Measurements from ENCODE around the gene TUG1.

TUG1 gene

GRCh38 chr22:30968924-30969531, at the start of gene TUG1:
Gene TUG1 (plus strand): TSS chr22:30969265.
- in situ Hi-C loops (cut with HindIII; ENCODE audit: low sequenced_read_pairs): no loop called here

GRCh38 chr22:30919973-30920372, 49.1 kb upstream of the TUG1 start:
- in situ Hi-C loops (cut with HindIII; ENCODE audit: low sequenced_read_pairs): no loop called here

- in situ Hi-C loops (cut with HindIII; ENCODE audit: low sequenced_read_pairs): no loop called here
These were observed 48.7 kb upstream of the TUG1 start for GRCh38 chr22:30920407-30920806.

GRCh38 chr22:30921108-30921507, 48.0 kb upstream of the TUG1 start:
- in situ Hi-C loops (cut with HindIII; ENCODE audit: low sequenced_read_pairs): no loop called here

GRCh38 chr22:30922151-30922611, 46.9 kb upstream of the TUG1 start:
- in situ Hi-C loops (cut with HindIII; ENCODE audit: low sequenced_read_pairs): no loop called here

GRCh38 chr22:30923168-30923900, 45.7 kb upstream of the TUG1 start:
- in situ Hi-C loops (cut with HindIII; ENCODE audit: low sequenced_read_pairs): no loop called here

GRCh38 chr22:30925667-30926066, 43.4 kb upstream of the TUG1 start:
- in situ Hi-C loops (cut with HindIII; ENCODE audit: low sequenced_read_pairs): loop anchor here (25.0 kb wide), 1 partner anchor 163 kb away; no protein-coding TSS in a partner anchor

- in situ Hi-C loops (cut with HindIII; ENCODE audit: low sequenced_read_pairs): loop anchor here (25.0 kb wide), 1 partner anchor 164 kb away; no protein-coding TSS in a partner anchor
These were observed 42.4 kb upstream of the TUG1 start for GRCh38 chr22:30926706-30927105.

DNA sequence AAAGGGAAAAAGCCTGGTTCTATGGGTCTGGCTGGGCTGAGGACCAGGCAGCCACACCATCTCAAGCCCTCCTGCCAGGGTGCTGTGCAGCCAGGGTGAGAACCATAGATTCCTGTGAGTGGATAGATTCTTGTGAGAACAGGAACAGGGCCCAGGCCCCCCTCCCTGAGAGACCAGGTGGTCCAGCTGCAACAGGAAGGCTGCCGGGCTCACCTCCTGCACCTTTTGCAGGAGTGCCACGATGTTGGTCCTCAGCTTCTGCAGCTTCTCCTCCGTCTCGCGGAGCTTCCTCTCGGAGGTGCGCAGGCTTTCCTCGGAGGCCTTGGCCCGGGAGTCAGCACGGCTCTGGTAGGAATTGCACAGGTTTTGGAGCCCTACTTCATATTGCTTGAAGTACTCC, 41.3 kb upstream of the TUG1 start:
- in situ Hi-C loops (cut with HindIII; ENCODE audit: low sequenced_read_pairs): loop anchor here (25.0 kb wide), 1 partner anchor 166 kb away; no protein-coding TSS in a partner anchor

GRCh38 chr22:30928401-30928800, 40.7 kb upstream of the TUG1 start:
- in situ Hi-C loops (cut with HindIII; ENCODE audit: low sequenced_read_pairs): loop anchor here (25.0 kb wide), 1 partner anchor 166 kb away; no protein-coding TSS in a partner anchor

DNA sequence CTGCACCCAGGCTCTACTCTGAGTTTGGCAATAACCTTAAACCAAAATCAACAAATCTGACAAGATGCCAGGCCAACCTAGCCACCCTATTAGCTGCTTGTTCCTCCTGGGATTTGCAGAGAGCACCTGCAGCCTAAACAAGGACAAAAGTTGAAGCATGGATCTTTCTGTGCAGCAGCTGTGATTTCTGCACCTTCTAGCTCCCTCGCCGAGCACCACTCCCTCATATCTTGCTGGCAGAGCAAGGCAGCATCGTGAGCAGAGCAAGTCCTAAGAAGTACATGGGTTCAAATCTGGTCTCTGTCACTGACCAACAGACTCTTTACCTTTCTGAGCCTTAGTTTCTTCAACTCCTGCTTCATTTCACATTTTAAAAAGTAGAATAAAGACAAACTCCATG, 38.8 kb upstream of the TUG1 start:
- in situ Hi-C loops (cut with HindIII; ENCODE audit: low sequenced_read_pairs): loop anchor here (5.0 to 25.0 kb wide), 2 partner anchors 98 to 168 kb away; no protein-coding TSS in a partner anchor

DNA sequence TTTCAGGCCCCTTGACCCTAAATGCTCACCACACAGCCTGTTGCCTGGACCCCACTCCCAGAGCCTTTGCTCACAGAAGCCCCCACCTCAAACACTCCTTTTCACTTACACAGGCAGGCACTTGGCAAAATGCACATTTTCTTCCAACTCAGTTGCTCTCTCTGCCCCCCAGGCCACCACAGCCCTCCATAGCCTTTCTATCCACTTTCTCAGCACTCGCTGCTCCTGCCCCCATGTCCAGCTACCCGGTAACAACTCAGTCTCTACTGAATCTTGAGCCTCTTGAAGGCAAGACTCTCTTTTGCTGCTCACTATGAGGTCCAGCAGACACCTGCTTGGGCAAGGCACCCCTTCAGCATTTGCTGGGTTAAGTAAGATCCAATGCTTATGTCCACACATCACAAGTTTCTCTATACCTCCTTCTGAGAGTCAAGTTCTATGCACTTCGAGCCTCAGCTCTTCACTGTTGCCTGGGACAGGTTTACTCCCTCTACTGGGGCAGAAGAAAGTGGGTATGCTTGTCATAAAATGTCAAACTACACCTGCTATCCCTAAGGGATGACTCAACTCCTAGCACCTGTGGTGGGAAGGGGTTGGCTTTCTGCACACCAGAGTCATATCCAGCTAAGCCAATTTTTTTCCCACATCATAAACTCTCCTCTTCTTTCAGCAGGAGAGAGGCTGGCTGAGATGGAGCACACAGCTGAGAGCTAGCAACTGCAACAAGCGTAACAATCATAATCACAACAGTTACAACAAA, 37.3 kb upstream of the TUG1 start:
- in situ Hi-C loops (cut with HindIII; ENCODE audit: low sequenced_read_pairs): loop anchor here (5.0 to 25.0 kb wide), 2 partner anchors 99 to 169 kb away; no protein-coding TSS in a partner anchor

GRCh38 chr22:30932661-30933060, 36.4 kb upstream of the TUG1 start:
- in situ Hi-C loops (cut with HindIII; ENCODE audit: low sequenced_read_pairs): loop anchor here (5.0 to 25.0 kb wide), 2 partner anchors 100 to 170 kb away; no protein-coding TSS in a partner anchor

GRCh38 chr22:30933457-30933856, 35.6 kb upstream of the TUG1 start:
- in situ Hi-C loops (cut with HindIII; ENCODE audit: low sequenced_read_pairs): loop anchor here (5.0 to 25.0 kb wide), 2 partner anchors 101 to 171 kb away; no protein-coding TSS in a partner anchor

DNA sequence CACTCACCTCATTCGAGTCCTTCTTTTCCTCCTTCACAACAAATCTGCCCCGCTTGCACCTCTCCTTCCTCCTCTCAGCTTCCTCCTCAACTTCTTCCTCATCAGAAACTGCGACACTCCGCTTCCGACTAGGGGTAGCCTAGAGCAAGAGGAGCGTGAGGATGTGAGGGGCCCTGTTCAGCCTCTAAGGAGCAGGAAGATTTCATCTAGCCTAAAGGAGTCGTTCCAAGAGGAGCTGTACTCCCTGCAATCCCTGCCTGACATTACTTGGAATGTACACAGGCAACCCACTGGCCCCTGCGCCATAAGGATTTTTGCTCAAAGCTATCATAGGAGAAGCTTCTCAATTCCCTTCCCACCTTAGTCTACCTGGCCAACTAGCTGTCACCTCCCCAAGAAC, 35.0 kb upstream of the TUG1 start:
- in situ Hi-C loops (cut with HindIII; ENCODE audit: low sequenced_read_pairs): loop anchor here (5.0 to 25.0 kb wide), 2 partner anchors 102 to 172 kb away; no protein-coding TSS in a partner anchor

GRCh38 chr22:30940685-30941362, 28.2 kb upstream of the TUG1 start:
- in situ Hi-C loops (cut with HindIII; ENCODE audit: low sequenced_read_pairs): loop anchor here (25.0 kb wide), 1 partner anchor 179 kb away; no protein-coding TSS in a partner anchor

GRCh38 chr22:30941363-30941740, 27.7 kb upstream of the TUG1 start:
- in situ Hi-C loops (cut with HindIII; ENCODE audit: low sequenced_read_pairs): loop anchor here (25.0 kb wide), 1 partner anchor 179 kb away; no protein-coding TSS in a partner anchor

GRCh38 chr22:30943368-30943767, 25.7 kb upstream of the TUG1 start:
- in situ Hi-C loops (cut with HindIII; ENCODE audit: low sequenced_read_pairs): loop anchor here (25.0 kb wide), 1 partner anchor 181 kb away; no protein-coding TSS in a partner anchor

DNA sequence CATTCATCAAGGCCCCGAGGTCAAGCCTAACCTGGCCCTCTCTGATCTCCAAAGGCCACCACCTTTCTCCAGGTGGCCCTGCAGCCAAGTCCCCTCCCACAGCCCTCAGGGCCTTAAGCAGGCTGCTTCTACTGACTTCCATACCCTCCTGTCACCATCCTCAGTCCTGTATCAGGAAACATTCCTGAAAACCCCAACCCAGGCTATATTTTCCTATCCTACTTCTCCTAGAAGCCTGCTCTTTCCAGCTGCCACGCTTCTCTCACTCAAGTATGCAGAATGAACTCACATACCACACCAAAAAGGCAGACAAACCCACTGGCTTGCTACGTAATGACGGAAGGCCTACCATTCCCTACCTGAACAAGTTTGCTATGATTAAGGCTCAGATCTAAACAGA, 24.1 kb upstream of the TUG1 start:
- in situ Hi-C loops (cut with HindIII; ENCODE audit: low sequenced_read_pairs): loop anchor here (25.0 kb wide), 1 partner anchor 183 kb away; no protein-coding TSS in a partner anchor

GRCh38 chr22:30945653-30946052, 23.4 kb upstream of the TUG1 start:
- in situ Hi-C loops (cut with HindIII; ENCODE audit: low sequenced_read_pairs): loop anchor here (25.0 kb wide), 1 partner anchor 183 kb away; no protein-coding TSS in a partner anchor
